SK-MEL-5 (cell line): Measurements from ENCODE around the gene UBA7. TPM values are rescaled to one million over a fixed set of nuclear protein-coding genes. Genes with fewer than 3 reads are reported as not detected.

ENCODE experiments used
- DNase-seq: peaks from one replicate; pipeline ENCODE4 v3.0.0-alpha.2; 2016; ENCODE audit warnings: low read depth, low spot score
- in situ Hi-C: cut with HindIII; loops from 2 replicates; pipeline ENCODE4 v1.10.0; 2016; ENCODE audit warnings: low sequenced_read_pairs, high pct_unique_total_duplicates, low pct_unique_long_range_greater_than_20kb
- small RNA-seq, 2 experiments: library from RNA; depleted of rRNA; stranded (forward); fragments of <200 nt; gene quantifications; one replicate each; pipeline ENCODE3, GENCODE V24; 2014
- total RNA-seq: library from RNA; depleted of rRNA; stranded (reverse); fragments of >200 nt; shearing (Covaris generic); gene quantifications from 2 replicates; pipeline ENCODE4 v1.2.3, GENCODE V29; 2014; rRNA removed

Gene UBA7
- total RNA-seq, 1 experiment from 2014 or later, result 4.1 TPM

- in situ Hi-C loops, result no loop called here
- DNase-seq, result no peak
Observed at GRCh38 chr3:49769286-49769915, 44.4 kb downstream of the UBA7 start.

- DNase-seq, result no peak
- in situ Hi-C loops, result no loop called here
Observed at GRCh38 chr3:49763981-49764380, 49.8 kb downstream of the UBA7 start.

- no peak for DNase-seq
- in situ Hi-C loops, result no loop called here
Observed at GRCh38 chr3:49761661-49762060, 52.1 kb downstream of the UBA7 start.

GRCh38 chr3:49759226-49759625, 54.5 kb downstream of the UBA7 start:
- DNase-seq, result no peak
- in situ Hi-C loops, result no loop called here

- DNase-seq, result no peak
- in situ Hi-C loops, result no loop called here
Observed at GRCh38 chr3:49757197-49757596, 56.6 kb downstream of the UBA7 start.

GRCh38 chr3:49756036-49756435, 57.7 kb downstream of the UBA7 start:
- in situ Hi-C loops, result no loop called here
- no peak for DNase-seq

Small RNAs within 50 kb of the gene (small RNA-seq; reads per million reads assigned to genes)
- gene COX6CP14 (0 reads per million in 2 experiments), gene RN7SL217P (0 reads per million in 2 experiments)

Other genes with a start within 250 kb of the UBA7 start
- gene APEH, start 139.6 kb downstream of the UBA7 start, total RNA-seq, result 231 and 246 TPM in 2 replicates
- 4.3 and 5.4 TPM in 2 replicates for gene MST1, start 124.5 kb downstream of the UBA7 start, total RNA-seq
- 33.5 and 34.2 TPM in 2 replicates for gene RNF123, start 124.4 kb downstream of the UBA7 start, total RNA-seq
- gene AMIGO3, start 94.3 kb downstream of the UBA7 start, total RNA-seq, result 0.32 and 0.34 TPM in 2 replicates
- 24.3 and 24.6 TPM in 2 replicates for gene GMPPB, start 90.0 kb downstream of the UBA7 start, total RNA-seq
- gene IP6K1, start 27.4 kb downstream of the UBA7 start, total RNA-seq, result 22.8 and 25.6 TPM in 2 replicates
- not detected in 2 replicates for gene CDHR4, start 14.1 kb downstream of the UBA7 start, total RNA-seq
- 3.4 and 6.9 TPM in 2 replicates for gene INKA1, start 10.7 kb downstream of the UBA7 start, total RNA-seq
- gene TRAIP, start 42.6 kb upstream of the UBA7 start, total RNA-seq, result 6.1 TPM in 2 replicates
- 0.32 and 0.58 TPM in 2 replicates for gene CAMKV, start 56.0 kb upstream of the UBA7 start, total RNA-seq
- gene MST1R, start 89.9 kb upstream of the UBA7 start, total RNA-seq, result not detected in 2 replicates
- 8.0 and 9.4 TPM in 2 replicates for gene MON1A, start 115.9 kb upstream of the UBA7 start, total RNA-seq
- gene RBM6, start 126.2 kb upstream of the UBA7 start, total RNA-seq, result 27.4 and 34.2 TPM in 2 replicates